ENCODE results near the gene IL36A.

IL36A gene

DNA sequence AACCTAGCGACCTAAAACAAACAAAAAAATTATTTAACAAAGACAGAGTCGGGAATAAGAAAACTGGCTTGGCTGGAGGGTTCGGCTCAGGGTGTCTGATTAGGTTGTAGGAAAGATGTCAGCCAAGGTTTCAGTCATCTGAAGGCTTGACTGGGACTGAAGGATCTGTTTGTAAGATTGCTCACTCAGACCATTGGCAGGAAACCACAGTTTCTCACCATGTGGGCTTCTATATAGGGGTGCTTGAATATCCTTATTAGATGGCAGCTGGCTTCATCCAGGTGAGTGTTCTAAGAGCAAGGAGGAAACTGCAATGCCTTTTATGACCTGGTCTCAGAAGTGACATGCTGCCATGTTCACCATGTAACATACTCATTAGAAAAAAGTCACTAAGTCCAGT is 48.4 kb downstream of the IL36A start:
- no peak for DNase-seq

DNA sequence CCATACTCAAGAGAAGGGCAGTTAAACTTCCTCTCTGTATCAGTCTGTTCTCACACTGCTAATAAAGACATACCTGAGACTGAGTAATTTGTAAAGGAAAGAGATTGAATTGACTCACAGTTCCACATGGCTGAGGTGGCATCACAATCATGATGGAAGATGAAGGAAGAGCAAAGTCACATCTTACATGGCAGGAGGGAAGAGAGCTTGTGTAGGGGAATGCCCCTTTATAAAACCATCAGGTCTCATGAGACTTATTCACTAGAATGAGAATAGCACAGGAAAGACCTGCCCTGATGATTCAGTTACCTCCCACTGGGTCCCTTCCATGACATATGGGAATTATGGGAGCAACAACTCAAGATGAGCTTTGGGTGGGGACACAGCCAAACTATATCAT is 48.8 kb downstream of the IL36A start:
- DNase-seq = no peak

DNA sequence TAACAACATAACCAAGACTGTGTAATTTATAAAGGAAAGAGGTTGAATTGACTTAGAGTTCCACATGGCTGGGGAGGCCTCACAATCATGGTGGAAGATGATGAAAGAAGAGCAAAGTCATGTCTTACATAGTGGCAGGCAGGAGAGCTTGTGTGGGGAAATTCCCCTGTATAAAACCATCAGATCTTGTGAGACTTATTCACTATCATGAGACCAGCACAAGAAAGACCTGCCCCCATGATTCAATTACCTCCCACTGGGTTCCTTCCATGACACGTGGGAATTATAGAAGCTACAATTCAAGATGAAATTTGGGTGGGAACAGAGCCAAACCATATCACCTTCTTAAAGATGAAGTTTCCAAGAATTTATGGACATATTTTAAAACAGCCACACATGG is 51.3 kb downstream of the IL36A start:
- no peak for DNase-seq

DNA sequence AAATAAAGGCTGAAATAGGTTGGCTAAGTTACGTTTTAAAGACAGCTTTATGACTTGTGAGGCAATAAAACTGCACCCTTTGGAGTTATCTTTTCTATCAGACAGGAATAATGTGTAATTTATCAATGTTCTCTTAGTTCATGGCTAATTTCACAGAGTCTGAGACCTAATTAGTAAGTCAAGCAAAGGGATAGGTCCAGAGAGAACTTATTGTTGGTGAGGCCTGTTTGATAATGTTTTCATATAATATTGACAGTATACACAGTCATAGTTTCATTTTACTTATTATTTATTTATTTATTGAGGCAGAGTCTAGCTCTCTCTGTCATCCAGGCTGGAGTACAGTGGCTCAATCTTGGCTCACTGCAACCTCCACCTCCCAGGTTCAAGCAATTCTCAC is 51.9 kb downstream of the IL36A start:
- DNase-seq = no peak
